GM21576 (cell line): ENCODE measurements around the gene GGTLC3.
"Not testable (repeated sequence)": the region's sequence is repeated elsewhere in the genome, so short reads cannot be mapped to it uniquely, and the experiment has no call there.

Experiments used
- ATAC-seq: cut with Tn5 transposase; IDR thresholded peaks from one replicate; pipeline ENCODE4 v1.9.1; 2021; ENCODE audit warnings: mild to moderate bottlenecking, moderate library complexity; ENCODE audit not compliant: unreplicated experiment

The GGTLC3 gene

GRCh38 chr22:18518061-18518460 is at the start of gene GGTLC3:
GGTLC3 (minus strand) TSS chr22:18518161; CDS start chr22:18517897, 264 bp downstream.
- ATAC-seq = not testable (repeated sequence)

- ATAC-seq = not testable (repeated sequence)
These were observed 42.4 kb upstream of the GGTLC3 start for GRCh38 chr22:18560099-18560974.

- not testable (repeated sequence) for ATAC-seq
These were observed 41.0 kb upstream of the GGTLC3 start for GRCh38 chr22:18558939-18559338.

GRCh38 chr22:18558516-18558915 is 40.6 kb upstream of the GGTLC3 start:
- not testable (repeated sequence) for ATAC-seq

- not testable (repeated sequence) for ATAC-seq
These were observed 36.6 kb upstream of the GGTLC3 start for GRCh38 chr22:18554280-18555256.

- ATAC-seq = not testable (repeated sequence)
These were observed 35.1 kb upstream of the GGTLC3 start for GRCh38 chr22:18552839-18553597.

GRCh38 chr22:18551046-18551445 is 33.1 kb upstream of the GGTLC3 start:
- not testable (repeated sequence) for ATAC-seq

- ATAC-seq = not testable (repeated sequence)
These were observed 31.7 kb upstream of the GGTLC3 start for GRCh38 chr22:18549458-18550179.

GRCh38 chr22:18544615-18545014 is 26.7 kb upstream of the GGTLC3 start:
- not testable (repeated sequence) for ATAC-seq

- not testable (repeated sequence) for ATAC-seq
These were observed 25.4 kb upstream of the GGTLC3 start for GRCh38 chr22:18543400-18543799.

GRCh38 chr22:18539994-18540393 is 22.0 kb upstream of the GGTLC3 start:
- ATAC-seq = not testable (repeated sequence)

GRCh38 chr22:18534315-18534714 is 16.4 kb upstream of the GGTLC3 start:
- not testable (repeated sequence) for ATAC-seq

GRCh38 chr22:18533633-18534032 is 15.7 kb upstream of the GGTLC3 start:
- ATAC-seq = not testable (repeated sequence)

GRCh38 chr22:18529416-18530145 is 11.6 kb upstream of the GGTLC3 start:
- not testable (repeated sequence) for ATAC-seq

- ATAC-seq = peak; percentile 75
These were observed 10.8 kb upstream of the GGTLC3 start for GRCh38 chr22:18528597-18529415.

GRCh38 chr22:18527752-18528596 is 10.0 kb upstream of the GGTLC3 start, which contains the start of gene TMEM191B:
TMEM191B (plus strand) TSS chr22:18527802; CDS start chr22:18527981, 179 bp downstream.
- ATAC-seq = peak; percentile 19

- ATAC-seq = not testable (repeated sequence)
These were observed 5.4 kb upstream of the GGTLC3 start for GRCh38 chr22:18523328-18523727.
